Occipital lobe (tissue), 2 donors: ENCODE results near the gene ERG28. TPM values are rescaled to one million over a fixed set of nuclear protein-coding genes. Genes with fewer than 3 reads are reported as not detected.
A peak's percentile ranks its signal among the peaks of the same experiment; 100 is the strongest.

Experiments
- DNase-seq: peaks from one replicate; lab custom pipeline; 2025; lab: John Stamatoyannopoulos, UW
- total RNA-seq: library from RNA; depleted of rRNA; stranded (reverse); fragments of >200 nt; gene quantifications from one replicate; pipeline ENCODE4 v1.2.3, GENCODE V29; 2014

ERG28 gene
- total RNA-seq, 1 donor from 2014 or later, result 9.2 TPM

DNA sequence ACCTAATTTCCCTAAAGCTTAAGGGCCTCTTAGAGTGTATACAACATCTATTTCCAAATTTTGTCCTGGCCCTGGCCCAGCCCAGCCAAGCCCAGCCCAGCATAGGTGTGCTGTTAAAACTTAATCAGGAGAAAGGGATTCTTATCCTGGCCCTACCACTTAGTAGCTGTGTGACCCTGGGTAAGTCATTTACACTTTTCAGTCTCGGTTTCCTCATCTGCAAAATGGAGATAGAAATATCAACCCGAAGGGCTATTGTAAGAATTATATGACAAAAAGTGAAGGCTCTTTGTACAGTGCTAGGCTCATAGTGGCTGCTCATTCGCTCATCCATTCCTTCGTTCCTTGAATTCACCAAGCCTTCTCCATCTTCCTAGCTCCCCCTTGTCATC is 442 bp downstream of the ERG28 start:
- DNase-seq, result no peak

DNA sequence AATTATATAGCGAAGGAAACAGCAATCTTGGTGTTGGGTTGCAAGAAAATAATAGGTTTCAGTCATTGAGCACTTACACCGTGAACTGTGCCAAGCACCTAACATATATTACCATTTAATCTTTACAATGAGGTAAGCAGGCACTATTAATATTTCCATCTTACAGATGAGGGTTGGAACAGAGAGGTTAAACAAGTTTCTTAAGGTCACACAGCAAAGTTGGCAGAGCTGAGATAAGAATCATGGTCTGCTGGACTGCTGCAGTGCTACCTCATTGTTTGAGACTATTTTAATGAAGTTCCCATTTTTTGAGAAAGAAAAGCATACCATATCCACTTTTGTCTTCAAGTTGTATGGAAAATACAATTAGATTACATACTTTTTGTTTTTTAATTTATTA is 1.7 kb downstream of the ERG28 start:
- no peak for DNase-seq

GRCh38 chr14:75657331-75657730 is 3.3 kb downstream of the ERG28 start:
- no peak for DNase-seq

DNA sequence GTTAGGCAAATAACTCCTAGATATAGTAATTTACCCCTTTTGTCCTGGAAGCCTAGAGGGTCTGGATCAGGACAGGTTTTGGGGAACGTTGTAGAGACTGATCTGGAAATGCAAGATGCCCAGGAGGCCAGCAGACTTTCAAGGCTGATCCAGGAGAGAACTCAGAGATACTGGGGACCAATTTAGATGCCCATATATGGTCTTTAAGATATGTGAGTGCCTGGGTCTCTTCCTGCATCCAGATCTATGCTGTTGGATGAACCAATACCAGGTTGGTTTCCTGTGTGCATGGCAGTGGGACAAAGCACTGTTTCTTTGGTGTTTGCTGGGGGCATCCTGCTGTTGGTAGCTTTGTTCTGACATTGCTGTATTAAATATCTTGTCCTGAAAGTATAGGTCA is 5.4 kb downstream of the ERG28 start:
- no peak for DNase-seq

DNA sequence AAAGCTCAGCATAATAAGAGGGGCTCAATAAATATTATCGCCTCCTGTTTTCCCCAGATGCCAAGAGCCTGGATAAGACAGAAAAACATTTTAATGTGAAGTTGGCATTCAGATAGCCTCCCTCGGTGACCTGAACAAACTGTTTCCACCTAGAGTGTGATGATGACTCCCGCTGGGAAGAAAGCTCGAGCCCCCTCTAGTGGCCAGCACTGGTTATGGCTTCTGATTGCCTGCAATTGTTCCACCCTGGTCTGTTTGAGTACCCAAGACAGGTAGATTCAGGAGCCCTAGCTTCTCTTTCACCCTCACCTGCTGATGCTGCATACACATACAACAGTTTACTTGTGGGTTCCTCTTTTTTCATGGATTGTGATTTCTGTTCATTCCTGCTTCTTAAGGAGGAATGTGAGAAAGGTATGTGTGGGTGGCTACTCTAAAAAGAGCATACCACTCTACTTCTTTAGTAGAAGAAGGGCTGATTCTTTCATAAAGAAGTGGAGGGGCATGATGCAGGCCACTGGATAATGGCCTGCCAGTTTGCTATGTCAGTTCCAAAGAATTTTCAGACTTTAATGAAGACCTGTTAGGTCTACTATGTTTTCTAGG is 6.4 kb downstream of the ERG28 start:
- peak; percentile 53 for DNase-seq

DNA sequence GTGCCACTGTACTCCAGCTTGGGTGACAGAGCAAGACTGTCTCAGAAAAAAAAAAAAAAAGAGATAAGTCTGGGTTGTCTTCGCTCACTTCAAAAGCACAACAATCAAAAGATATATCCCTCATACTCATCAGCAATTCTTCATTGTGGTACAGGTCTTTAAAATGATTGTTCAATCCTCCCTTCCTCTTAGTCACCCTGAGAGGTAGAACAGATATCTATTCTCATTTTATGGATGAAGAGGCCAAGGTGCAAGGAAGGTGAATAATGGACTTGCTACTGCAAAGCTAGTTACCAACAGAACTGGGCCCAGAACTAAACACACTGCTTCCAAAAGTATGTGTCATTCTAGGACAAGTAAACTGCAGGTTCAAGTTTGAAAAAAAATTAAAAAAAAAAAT is 7.1 kb downstream of the ERG28 start:
- DNase-seq, result no peak

DNA sequence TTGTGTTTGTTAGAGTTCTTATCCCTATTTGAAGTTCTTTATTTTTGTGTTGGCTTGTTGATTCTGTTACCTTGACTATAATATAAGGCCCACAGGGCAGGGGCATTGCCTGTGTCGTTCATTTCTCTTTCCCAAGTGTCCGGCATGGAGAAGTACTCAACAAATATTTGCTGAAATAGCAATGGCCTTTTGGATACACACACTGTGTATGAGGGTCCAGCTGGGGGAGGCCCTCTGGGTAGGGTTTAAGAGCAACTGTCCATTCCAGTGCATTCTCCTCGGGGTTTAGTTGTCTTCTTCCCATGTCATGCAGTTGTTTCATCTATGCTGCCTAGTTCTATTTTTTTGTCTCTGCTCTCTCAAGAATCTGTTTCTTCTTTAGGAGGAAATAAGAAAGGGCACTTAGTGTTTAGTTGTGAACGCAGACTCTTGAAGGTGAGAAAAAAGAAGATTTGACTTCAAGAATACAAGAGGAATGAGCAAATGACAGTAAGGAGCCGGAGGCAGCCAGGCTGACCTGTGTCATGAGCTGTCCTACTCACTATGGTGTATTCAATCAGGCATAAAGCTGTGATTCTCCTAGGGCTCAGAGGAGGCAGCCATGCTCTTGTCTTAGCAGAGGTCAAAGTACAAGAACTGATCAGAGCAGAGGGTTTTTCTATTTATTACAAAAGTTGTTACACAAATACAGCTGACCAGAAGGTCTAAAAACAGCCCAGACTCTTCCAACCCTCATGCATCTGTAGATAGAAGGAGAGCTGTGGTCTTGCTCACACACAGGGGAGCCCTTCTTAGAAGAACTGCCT is 10.2 kb downstream of the ERG28 start:
- DNase-seq, result no peak

DNA sequence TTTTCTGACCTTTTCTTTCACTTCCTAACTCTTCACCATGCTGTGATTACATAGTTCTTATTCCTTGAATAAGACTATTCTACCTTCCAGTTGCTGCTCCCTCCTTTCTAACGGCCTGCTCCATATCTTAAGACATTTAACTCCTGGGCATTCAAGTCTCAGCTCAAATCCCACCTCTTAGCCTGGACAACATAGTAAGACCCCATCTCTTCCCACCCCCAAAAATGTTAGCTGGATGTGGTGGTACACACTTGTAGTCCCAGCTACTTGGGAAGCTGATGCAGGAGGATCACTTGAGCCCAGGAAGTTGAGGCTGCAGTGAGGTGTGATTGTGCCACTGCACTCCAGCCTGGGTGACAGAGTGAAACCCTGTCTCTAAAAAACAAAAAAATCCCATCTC is 10.9 kb downstream of the ERG28 start:
- DNase-seq, result no peak

GRCh38 chr14:75649337-75649736 is 11.3 kb downstream of the ERG28 start:
- DNase-seq, result no peak

GRCh38 chr14:75648066-75648838 is 12.4 kb downstream of the ERG28 start:
- no peak for DNase-seq

DNA sequence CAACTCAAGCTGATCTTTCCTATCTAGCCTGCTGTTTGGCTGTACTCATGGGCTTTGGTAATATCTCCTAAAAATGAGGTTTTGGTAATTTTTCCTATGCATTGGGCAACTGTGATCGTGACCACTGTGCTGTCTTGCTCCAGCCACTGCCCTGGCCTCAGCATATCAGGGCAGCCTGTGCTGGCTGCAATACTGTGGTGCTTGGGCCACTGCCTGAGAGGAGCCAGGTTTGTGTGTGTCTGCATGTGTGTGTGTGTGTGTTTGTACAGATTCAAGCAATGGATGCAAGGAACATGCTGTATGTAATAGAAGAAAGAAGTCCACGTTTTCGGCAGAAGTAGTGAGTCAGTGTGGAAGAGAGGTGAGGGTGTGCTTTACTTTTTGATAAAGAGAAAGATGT is 13.0 kb downstream of the ERG28 start:
- DNase-seq, result no peak

DNA sequence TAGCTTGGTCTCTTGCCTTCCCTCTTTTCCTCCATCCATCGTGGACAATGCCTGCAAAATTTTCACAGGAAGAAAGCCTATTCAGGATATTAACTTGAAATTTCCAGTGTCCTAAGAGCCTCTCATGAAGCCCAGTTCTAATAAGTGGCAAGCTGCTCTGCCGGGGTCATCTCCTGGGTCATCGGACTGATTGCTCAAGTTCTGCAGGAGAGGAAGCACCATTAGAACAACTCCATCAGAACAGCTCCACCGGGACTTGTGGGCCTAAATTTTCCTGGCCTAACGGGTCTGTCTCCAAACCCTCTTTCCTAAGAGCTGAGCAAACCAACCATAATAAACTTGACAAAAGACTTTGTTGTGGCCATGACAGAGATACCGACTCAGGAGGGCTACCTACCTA is 13.9 kb downstream of the ERG28 start:
- DNase-seq, result no peak

DNA sequence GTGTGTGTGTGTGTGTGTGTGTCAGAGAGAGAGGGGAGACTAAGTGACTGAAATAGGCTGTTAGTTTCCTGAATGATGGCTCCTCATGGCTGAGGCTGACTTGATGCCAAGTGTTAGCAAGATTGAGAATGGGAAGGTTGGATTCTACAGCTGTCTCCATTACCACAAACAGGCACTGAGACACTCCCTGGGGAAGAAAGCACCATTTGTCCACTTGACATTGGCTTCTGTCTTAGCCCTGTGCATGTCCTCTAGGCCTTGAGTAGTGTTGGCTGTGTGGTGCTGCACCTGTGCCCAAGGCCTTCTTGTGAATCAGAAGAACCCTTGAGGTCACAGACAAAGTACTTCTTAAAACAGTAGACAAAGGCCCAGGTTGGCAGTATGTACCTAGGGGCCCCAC is 15.6 kb downstream of the ERG28 start:
- DNase-seq, result no peak

DNA sequence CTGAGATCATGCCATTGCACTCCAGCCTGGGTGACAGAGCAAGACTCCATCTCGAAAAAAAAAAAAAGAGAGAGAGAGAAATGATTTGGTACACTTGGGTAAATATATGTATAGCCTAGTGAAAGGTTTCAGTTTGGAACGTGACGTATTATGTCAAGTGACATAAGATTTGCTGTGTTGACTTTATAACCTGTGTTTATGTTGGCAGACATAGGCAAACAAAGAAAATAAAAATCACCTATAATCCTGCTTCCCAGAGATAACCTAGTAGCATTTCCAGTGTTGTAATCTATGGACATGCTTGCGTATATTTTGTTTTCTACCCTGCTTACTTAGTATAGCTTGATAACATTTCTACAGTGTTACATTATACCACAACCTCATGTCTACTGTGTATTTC is 16.7 kb downstream of the ERG28 start:
- no peak for DNase-seq

DNA sequence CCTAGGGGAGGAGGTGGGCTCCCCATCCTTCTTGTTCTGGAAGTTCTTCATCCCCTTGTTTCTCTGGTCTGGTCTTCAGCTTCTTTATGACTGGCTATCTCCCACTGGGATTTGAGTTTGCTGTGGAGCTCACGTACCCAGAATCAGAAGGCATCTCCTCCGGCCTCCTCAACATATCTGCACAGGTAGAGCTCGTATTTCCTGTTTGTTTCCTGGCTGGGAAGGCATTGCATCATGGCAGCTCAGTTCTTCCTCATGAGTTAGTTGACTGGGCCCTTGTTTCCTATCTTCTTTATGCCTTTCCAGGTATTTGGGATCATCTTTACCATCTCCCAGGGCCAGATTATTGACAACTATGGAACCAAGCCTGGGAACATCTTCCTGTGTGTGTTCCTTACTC is 19.8 kb downstream of the ERG28 start:
- no peak for DNase-seq

DNA sequence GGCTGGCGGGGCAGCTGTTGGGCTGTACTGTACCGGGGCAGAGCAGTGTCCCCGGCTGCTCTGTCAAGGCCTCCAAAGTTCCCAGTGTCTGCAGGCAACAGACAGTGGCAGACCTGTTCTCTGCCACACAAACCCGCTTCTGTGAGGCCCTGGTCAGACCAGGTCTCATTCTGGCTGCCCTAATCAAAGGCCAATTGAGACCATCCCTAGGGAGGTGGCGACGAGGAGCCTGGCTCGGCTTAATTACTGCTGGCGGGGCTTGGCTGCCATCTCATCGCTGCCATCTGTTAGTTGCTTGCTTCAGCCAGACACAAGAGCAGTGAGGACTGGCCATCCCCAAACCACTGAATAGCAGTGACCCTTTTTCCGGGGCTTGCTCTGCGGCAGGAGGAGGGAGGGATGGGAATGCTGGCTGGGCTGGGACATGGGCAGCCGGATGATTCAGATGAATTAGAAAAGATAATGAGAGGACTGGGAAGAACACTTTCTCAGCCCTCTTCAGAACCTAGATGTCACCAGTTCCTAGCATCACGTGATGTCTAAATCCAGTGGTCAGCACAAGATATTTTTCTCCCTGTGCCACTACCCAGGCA is 24.5 kb downstream of the ERG28 start:
- no peak for DNase-seq

GRCh38 chr14:75634848-75635247 is 25.8 kb downstream of the ERG28 start:
- DNase-seq, result no peak

- no peak for DNase-seq
Measured at GRCh38 chr14:75631453-75631831, 29.2 kb downstream of the ERG28 start.

- DNase-seq, result no peak
Measured at GRCh38 chr14:75630695-75631452, 29.8 kb downstream of the ERG28 start.

DNA sequence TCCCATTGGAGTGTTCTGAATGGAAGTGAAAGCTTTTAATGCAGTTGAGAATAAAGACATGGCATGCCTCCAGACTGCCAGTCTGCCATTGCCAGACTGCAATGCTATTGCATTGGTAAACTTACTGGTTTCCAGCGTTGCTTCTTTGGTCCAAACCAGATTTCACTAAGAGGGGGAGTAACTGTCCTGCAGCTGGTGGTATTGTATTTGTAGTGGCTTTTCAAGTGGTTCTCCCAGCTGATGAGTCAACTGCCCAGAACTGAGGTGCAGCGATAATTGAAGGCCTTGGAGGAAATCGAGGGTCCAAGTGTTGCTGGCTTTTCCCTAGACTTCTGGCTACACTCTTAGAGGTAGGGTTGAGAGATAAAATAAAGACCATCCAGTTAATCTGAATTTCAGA is 31.9 kb downstream of the ERG28 start:
- DNase-seq, result no peak

GRCh38 chr14:75627406-75627805 is 33.3 kb downstream of the ERG28 start:
- no peak for DNase-seq

GRCh38 chr14:75626863-75627262 is 33.8 kb downstream of the ERG28 start:
- no peak for DNase-seq
